Spleen (tissue), 11 donors: ENCODE data around the gene SMARCAD1. TPM values are rescaled to one million over a fixed set of nuclear protein-coding genes. Genes with fewer than 3 reads are reported as not detected.

ENCODE experiments used
- DNase-seq: peaks from one replicate; pipeline ENCODE4 v3.0.0-alpha.2; 2020
- H3K27ac ChIP-seq, 8 donors: fragments of 200-600 bp; sonication (generic) in 7 of 8; 1 replicate in 4 of 8; 2 replicates in 4 of 8; pipeline versions ENCODE4 v1.5.0 to v1.8.0; 2016 to 2021; ENCODE audit warnings: inconsistent platforms in 4 of 8, mild to moderate bottlenecking in 4 of 8, moderate library complexity in 1 of 8
- H3K27me3 ChIP-seq, 7 donors: fragments of 200-600 bp; sonication (generic) in 6 of 7; replicated peaks in 1 of 7; 1 replicate in 4 of 7; 2 replicates in 3 of 7; pipeline versions ENCODE4 v1.5.0 to v1.8.0; 2016 to 2021; ENCODE audit warnings: inconsistent platforms in 3 of 7, mild to moderate bottlenecking in 1 of 7
- H3K36me3 ChIP-seq, 6 donors: fragments of 200-600 bp; sonication (generic) in 5 of 6; 1 replicate in 4 of 6; 2 replicates in 2 of 6; pipeline versions ENCODE4 v1.5.0 to v1.8.0; 2016 to 2021; ENCODE audit warnings: inconsistent platforms in 2 of 6
- H3K4me1 ChIP-seq, 6 donors: fragments of 200-600 bp; sonication (generic) in 5 of 6; 1 replicate in 3 of 6; 2 replicates in 3 of 6; pipeline versions ENCODE4 v1.5.0 to v1.8.0; 2016 to 2021; ENCODE audit warnings: inconsistent platforms in 3 of 6
- H3K4me3 ChIP-seq, 8 donors: fragments of 200-600 bp; sonication (generic) in 7 of 8; 1 replicate in 4 of 8; 2 replicates in 4 of 8; pipeline versions ENCODE4 v1.5.0 to v1.8.0; 2016 to 2021; ENCODE audit warnings: inconsistent platforms in 4 of 8, mild to moderate bottlenecking in 4 of 8, moderate library complexity in 2 of 8
- H3K9me3 ChIP-seq, 8 donors: fragments of 200-600 bp; sonication (generic) in 7 of 8; 1 replicate in 4 of 8; 2 replicates in 4 of 8; pipeline versions ENCODE4 v1.5.0 to v1.8.0; 2016 to 2021; ENCODE audit warnings: inconsistent platforms in 4 of 8
- POLR2A ChIP-seq, 3 donors: fragments of 450-650 bp; IDR thresholded peaks; one replicate each; pipeline ENCODE4 v1.5.1; 2017; ENCODE audit warnings: antibody characterized with exemption in 3 of 3, mild to moderate bottlenecking in 1 of 3
- POLR2AphosphoS5 ChIP-seq, 3 donors: sonication (generic); formaldehyde crosslinking; IDR thresholded peaks; one replicate each; pipeline ENCODE4 v1.5.1; 2017; ENCODE audit warnings: antibody characterized with exemption in 3 of 3
- WGBS, 5 donors: extraction: QIAGEN DNeasy Blood & Tissue Kit in 3 of 5; methylation state at CpG; one replicate each; pipeline versions ENCODE4 v1.1.5 to v1.1.7; 2013 to 2018; 5-methylcytosine and 5-hydroxymethylcytosine counted together
- intact Hi-C: fragments of 100-400 bp; cut with DNase I; formaldehyde crosslinking; loops from one replicate; pipeline ENCODE4 v1.15.0; 2023; ENCODE audit warnings: low total_unique reads
- polyA plus RNA-seq, 3 donors: library from polyadenylated mRNA; stranded (reverse); fragments of 200-250 nt; gene quantifications; one replicate each; pipeline ENCODE4 v1.2.1, GENCODE V29; 2013
- total RNA-seq, 7 donors: library from RNA; depleted of rRNA in 3 of 7; stranded (reverse); fragments of >200 nt in 3 of 7; fragmentation: NEBNext Ultra II Directional in 4 of 7; extraction: Animal tissue kit (Norgen Biotek cat#: 25700) in 4 of 7; gene quantifications; one replicate each; pipeline versions ENCODE4 v1.1.0 to v1.2.1, GENCODE V29; 2016 to 2021
- TF ChIP-seq, protein P1 (sequence below), 11 experiments: fragments of 200-600 bp in 7 of 11; fragments of 450-650 bp in 4 of 11; sonication (generic) in 4 of 11; IDR thresholded peaks in 8 of 11; conservative IDR thresholded peaks in 3 of 11; 1 replicate in 7 of 11; 2 replicates in 4 of 11; pipeline versions ENCODE4 v1.4.0 to v1.8.0; 2016 to 2021; ENCODE audit warnings: antibody characterized with exemption in 11 of 11, inconsistent platforms in 4 of 11, mild to moderate bottlenecking in 1 of 11
- donor health status: healthy with polysubstance abuse.
- donor health status: DM: no; HTN: no; CAD: no; lungs with moderate emphysema.
- donor health status: DM: no; HTN: no; CAD: no.
- donor health status: Bipolar disorder and iron deficiency.
- donor health status: healthy.
- donor health status: DM: no; HTN: no; CAD: no.
- donor health status: DM: yes; HTN: yes; CAD: no.

The SMARCAD1 gene
- total and polyA plus RNA-seq, 10 donors = 8.5 to 34.9 (median 25.5) TPM

DNA sequence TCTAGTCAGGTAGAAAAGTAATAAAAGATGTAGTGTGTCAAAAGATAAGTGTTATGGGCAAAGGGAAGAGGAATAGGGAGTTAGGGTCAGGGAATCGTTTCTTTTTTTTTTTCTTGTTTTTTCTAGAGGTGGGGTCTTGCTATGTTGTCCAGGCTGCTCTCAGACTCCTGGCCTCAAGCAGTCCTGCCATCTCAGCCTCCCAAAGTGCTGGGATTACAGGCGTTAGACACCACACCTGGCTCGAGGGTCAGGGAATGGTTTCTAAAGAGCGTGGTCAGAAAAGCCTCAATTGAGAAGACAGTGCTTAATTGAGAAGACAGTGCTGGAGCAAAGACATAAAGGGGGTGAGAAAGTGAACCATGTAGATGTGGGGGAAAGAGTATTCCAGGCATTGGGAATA, 19.1 kb downstream of the SMARCAD1 start:
- H3K36me3 ChIP-seq = peaks cover 0 to 51% (median 6%) of the 10 kb centered on the region in 6 donors
- WGBS, 5 donors = 93 to 97% (median 95%) methylated on average over 4 of the region's 4 CpGs
- H3K4me3 ChIP-seq = no peak overlapping the region
- H3K9me3 ChIP-seq = no peaks in the 10 kb centered on the region
- no peak for DNase-seq
- H3K27ac ChIP-seq = no peak overlapping the region
- intact Hi-C loops = no loop called here
- TF ChIP-seq POLR2AphosphoS5 (IDR thresholded peaks at IDR 0.05) (no peak), POLR2A (IDR thresholded peaks at IDR 0.05) (no peak)
- TF ChIP-seq, protein P1, sequence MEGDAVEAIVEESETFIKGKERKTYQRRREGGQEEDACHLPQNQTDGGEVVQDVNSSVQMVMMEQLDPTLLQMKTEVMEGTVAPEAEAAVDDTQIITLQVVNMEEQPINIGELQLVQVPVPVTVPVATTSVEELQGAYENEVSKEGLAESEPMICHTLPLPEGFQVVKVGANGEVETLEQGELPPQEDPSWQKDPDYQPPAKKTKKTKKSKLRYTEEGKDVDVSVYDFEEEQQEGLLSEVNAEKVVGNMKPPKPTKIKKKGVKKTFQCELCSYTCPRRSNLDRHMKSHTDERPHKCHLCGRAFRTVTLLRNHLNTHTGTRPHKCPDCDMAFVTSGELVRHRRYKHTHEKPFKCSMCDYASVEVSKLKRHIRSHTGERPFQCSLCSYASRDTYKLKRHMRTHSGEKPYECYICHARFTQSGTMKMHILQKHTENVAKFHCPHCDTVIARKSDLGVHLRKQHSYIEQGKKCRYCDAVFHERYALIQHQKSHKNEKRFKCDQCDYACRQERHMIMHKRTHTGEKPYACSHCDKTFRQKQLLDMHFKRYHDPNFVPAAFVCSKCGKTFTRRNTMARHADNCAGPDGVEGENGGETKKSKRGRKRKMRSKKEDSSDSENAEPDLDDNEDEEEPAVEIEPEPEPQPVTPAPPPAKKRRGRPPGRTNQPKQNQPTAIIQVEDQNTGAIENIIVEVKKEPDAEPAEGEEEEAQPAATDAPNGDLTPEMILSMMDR (IDR thresholded peaks at IDR 0.05 in 8 of 11, conservative IDR thresholded peaks at IDR 0.05 in 3 of 11) = no peak
- no peaks in the 10 kb centered on the region for H3K27me3 ChIP-seq
- H3K4me1 ChIP-seq = peaks cover 0 to 4% (median 0%) of the 10 kb centered on the region in 6 donors

DNA sequence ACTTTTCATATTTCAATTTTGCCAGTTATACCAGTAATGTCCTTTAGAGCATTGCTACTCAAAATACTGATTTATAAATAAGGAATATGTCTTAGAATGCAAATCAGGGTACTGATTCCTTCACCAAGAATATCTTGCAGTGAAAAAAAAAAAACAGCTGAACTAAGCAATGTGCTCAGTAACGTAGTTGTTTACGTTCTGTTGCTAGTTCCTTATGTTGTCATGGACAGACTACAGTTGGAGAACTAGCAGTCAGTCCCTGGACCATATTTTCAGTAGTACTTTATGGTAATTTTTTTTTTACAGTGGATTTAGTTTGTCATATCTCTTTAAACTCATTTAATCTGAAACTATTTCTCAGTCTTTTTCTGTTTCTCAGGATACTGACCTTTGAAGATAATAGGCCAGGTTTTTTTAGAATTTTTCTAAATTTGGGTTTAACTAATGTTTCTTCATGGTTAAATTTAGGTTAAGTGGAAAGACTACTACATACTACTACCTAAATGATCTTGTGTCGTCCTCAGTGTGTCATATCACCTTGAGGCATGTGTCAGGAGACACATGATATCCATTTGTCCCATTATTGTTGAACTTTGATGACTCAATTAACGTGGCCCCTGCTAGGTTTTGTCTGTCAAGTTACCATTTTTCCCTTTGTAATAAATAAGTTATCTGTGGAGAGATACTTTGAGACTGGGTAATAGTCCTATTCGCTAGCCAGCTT, 21.0 kb downstream of the SMARCAD1 start:
- no peaks in the 10 kb centered on the region for H3K9me3 ChIP-seq
- H3K36me3 ChIP-seq = peaks cover 0 to 64% (median 6%) of the 10 kb centered on the region in 6 donors
- WGBS, 5 donors = 88 to 94% (median 93%) methylated on average over 5 of the region's 5 CpGs
- no peak for DNase-seq
- no peak for TF ChIP-seq POLR2A (IDR thresholded peaks at IDR 0.05)
- TF ChIP-seq, protein P1 (IDR thresholded peaks at IDR 0.05 in 8 of 11, conservative IDR thresholded peaks at IDR 0.05 in 3 of 11) = no peak
- no peak for TF ChIP-seq POLR2AphosphoS5 (IDR thresholded peaks at IDR 0.05)
- intact Hi-C loops = no loop called here
- no peak overlapping the region for H3K4me3 ChIP-seq
- H3K27ac ChIP-seq = no peak overlapping the region
- H3K4me1 ChIP-seq = peaks cover 0 to 4% (median 0%) of the 10 kb centered on the region in 6 donors
- no peaks in the 10 kb centered on the region for H3K27me3 ChIP-seq

DNA sequence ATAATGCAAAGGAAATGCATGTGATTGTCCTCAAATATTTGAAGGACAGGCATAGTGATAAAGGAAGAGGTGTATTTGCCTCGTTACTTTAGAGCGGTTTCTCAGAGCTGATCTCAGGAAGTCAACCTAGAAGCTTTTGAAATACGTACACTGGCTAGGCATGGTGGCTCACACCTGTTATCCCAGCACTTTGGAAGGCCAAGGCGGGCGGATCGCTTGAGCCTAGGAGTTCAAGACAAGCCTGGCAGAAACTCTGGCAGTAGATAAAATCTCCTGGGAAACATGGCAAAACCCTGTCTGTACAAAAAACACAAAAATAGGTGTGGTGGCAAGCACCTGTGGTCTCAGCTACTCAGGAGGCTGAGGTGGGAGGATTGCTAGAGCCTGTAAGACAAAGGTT, 24.9 kb downstream of the SMARCAD1 start:
- no peaks in the 10 kb centered on the region for H3K4me1 ChIP-seq
- intact Hi-C loops = no loop called here
- DNase-seq = no peak
- TF ChIP-seq POLR2AphosphoS5 (IDR thresholded peaks at IDR 0.05) (no peak), POLR2A (IDR thresholded peaks at IDR 0.05) (no peak)
- TF ChIP-seq, protein P1 (IDR thresholded peaks at IDR 0.05 in 8 of 11, conservative IDR thresholded peaks at IDR 0.05 in 3 of 11) = no peak
- no peak overlapping the region for H3K4me3 ChIP-seq
- H3K27me3 ChIP-seq = no peaks in the 10 kb centered on the region
- WGBS, 5 donors = 77 to 89% (median 88%) methylated on average over 6 of the region's 6 CpGs
- H3K36me3 ChIP-seq = peaks cover 0 to 87% (median 7%) of the 10 kb centered on the region in 6 donors
- no peak overlapping the region for H3K27ac ChIP-seq
- no peaks in the 10 kb centered on the region for H3K9me3 ChIP-seq

DNA sequence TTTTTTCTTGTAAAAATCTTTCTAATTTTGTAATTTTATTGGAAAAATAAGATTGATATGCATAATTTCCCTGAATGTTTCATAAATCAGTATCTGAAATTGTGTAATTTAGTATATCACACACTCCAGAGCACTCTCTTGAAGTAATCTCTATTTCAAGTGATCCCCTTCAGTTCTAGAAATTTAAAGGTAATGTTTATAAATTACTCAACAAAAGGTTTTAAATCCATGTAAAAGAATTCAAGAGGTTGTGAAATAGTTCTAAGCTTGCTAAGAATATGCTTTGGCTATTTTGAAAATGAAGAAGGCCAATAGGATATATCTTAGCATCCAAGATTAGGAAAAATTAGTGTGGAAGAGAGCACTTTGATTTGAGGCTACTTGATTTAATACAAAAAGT, 28.2 kb downstream of the SMARCAD1 start:
- no peak overlapping the region for H3K27ac ChIP-seq
- no peak overlapping the region for H3K4me3 ChIP-seq
- H3K9me3 ChIP-seq = no peaks in the 10 kb centered on the region
- no peaks in the 10 kb centered on the region for H3K4me1 ChIP-seq
- peaks cover 0 to 89% (median 21%) of the 10 kb centered on the region in 6 donors for H3K36me3 ChIP-seq
- no peaks in the 10 kb centered on the region for H3K27me3 ChIP-seq
- DNase-seq = no peak
- intact Hi-C loops = no loop called here
- TF ChIP-seq, protein P1 (IDR thresholded peaks at IDR 0.05 in 8 of 11, conservative IDR thresholded peaks at IDR 0.05 in 3 of 11) = no peak
- TF ChIP-seq POLR2AphosphoS5 (IDR thresholded peaks at IDR 0.05) (no peak), POLR2A (IDR thresholded peaks at IDR 0.05) (no peak)
